Lower lobe of right lung (tissue), 2 donors: ENCODE measurements around the gene CER1. TPM values are rescaled to one million over a fixed set of nuclear protein-coding genes. Genes with fewer than 3 reads are reported as not detected.

Experiments used
- ATAC-seq, 2 donors: fragments of 200-7000 bp; cut with Tn5 transposase; one replicate each; pipeline ENCODE4 v1.9.1; 2020 to 2022; ENCODE audit warnings: mild to moderate bottlenecking in 2 of 2, moderate library complexity in 2 of 2
- DNase-seq: peaks from one replicate; pipeline ENCODE4 v3.0.0-alpha.2; 2020
- H3K27ac ChIP-seq: fragments of 200-600 bp; one replicate; pipeline ENCODE4 v1.8.0; 2022
- H3K27me3 ChIP-seq: fragments of 200-600 bp; one replicate; pipeline ENCODE4 v1.8.0; 2022; ENCODE audit warnings: low read depth
- H3K36me3 ChIP-seq: fragments of 200-600 bp; one replicate; pipeline ENCODE4 v1.8.0; 2022; ENCODE audit warnings: mild to moderate bottlenecking
- H3K4me1 ChIP-seq: fragments of 200-600 bp; one replicate; pipeline ENCODE4 v1.8.0; 2022
- H3K4me3 ChIP-seq: fragments of 200-600 bp; one replicate; pipeline ENCODE4 v1.8.0; 2022; ENCODE audit warnings: mild to moderate bottlenecking
- H3K9me3 ChIP-seq: fragments of 200-600 bp; one replicate; pipeline ENCODE4 v1.8.0; 2022
- CTCF ChIP-seq: fragments of 200-600 bp; IDR thresholded peaks from one replicate; pipeline ENCODE4 v1.8.0; 2022; ENCODE audit warnings: antibody characterized with exemption, mild to moderate bottlenecking
- intact Hi-C: fragments of 100-400 bp; cut with DNase I; formaldehyde crosslinking; loops from one replicate; pipeline ENCODE4 v1.11.0; 2022
- total RNA-seq: library from RNA; stranded (reverse); fragmentation: NEBNext Ultra II Directional; extraction: Animal tissue kit (Norgen Biotek cat#: 25700); gene quantifications from one replicate; pipeline ENCODE4 v1.2.1, GENCODE V29; 2021
- donor health status: DM: no; HTN: yes; CAD: no; lungs with severe emphysema.

The CER1 gene
- total RNA-seq, 1 donor from 2014 or later, result not detected

GRCh38 chr9:14704281-14704680 lies 18.3 kb downstream of the CER1 start:
- no peaks in the 10 kb centered on the region for H3K36me3 ChIP-seq
- DNase-seq, result no peak
- no peak overlapping the region for H3K27ac ChIP-seq
- ATAC-seq, result no peak
- H3K9me3 ChIP-seq, result peaks cover 19% of the 10 kb centered on the region
- intact Hi-C loops, result no loop called here
- no peaks in the 10 kb centered on the region for H3K4me1 ChIP-seq
- H3K4me3 ChIP-seq, result no peak overlapping the region
- H3K27me3 ChIP-seq, result peaks cover 5% of the 10 kb centered on the region
- TF ChIP-seq CTCF, result no peak

- intact Hi-C loops, result no loop called here
- H3K27ac ChIP-seq, result no peak overlapping the region
- ATAC-seq, result no peak
Measured at GRCh38 chr9:14702200-14702720, 20.3 kb downstream of the CER1 start.

GRCh38 chr9:14693251-14693861 lies 29.2 kb downstream of the CER1 start, which contains the start of gene ZDHHC21:
Gene ZDHHC21, minus strand, starts transcription at chr9:14693432. Its CDS starts 19,092 bp downstream, at chr9:14674340.
- Histone ChIP-seq H3K9me3 (no peaks in the 10 kb centered on the region), H3K36me3 (peaks cover 15% of the 10 kb centered on the region), H3K4me1 (peaks cover 16% of the 10 kb centered on the region), H3K27me3 (no peaks in the 10 kb centered on the region), H3K4me3 (peak within 1 kb of the TSS; percentile 81), H3K27ac (peak within 1 kb of the TSS; percentile 72)
- DNase-seq (peak; percentile 86), ATAC-seq (peak; percentile 96)
- intact Hi-C loops, result no loop called here
- no peak for TF ChIP-seq CTCF

More at GRCh38 chr9:14702200-14702720, 20.3 kb downstream of the CER1 start:
- Histone ChIP-seq H3K36me3 (no peaks in the 10 kb centered on the region), H3K9me3 (peaks cover 19% of the 10 kb centered on the region), H3K27me3 (peaks cover 5% of the 10 kb centered on the region), H3K4me1 (no peaks in the 10 kb centered on the region), H3K4me3 (no peak overlapping the region)
- no peak for DNase-seq
- no peak for TF ChIP-seq CTCF

GRCh38 chr9:14692470-14693250 lies 29.9 kb downstream of the CER1 start:
- peaks cover 16% of the 10 kb centered on the region for H3K4me1 ChIP-seq
- H3K4me3 ChIP-seq, result peak overlapping the region; percentile 81
- no peaks in the 10 kb centered on the region for H3K9me3 ChIP-seq
- H3K27me3 ChIP-seq, result no peaks in the 10 kb centered on the region
- peak; percentile 68 to 69 for ATAC-seq
- intact Hi-C loops, result no loop called here
- no peak for DNase-seq
- no peak for TF ChIP-seq CTCF
- H3K36me3 ChIP-seq, result peaks cover 20% of the 10 kb centered on the region
- H3K27ac ChIP-seq, result peak overlapping the region; percentile 72

GRCh38 chr9:14690948-14691730 lies 31.4 kb downstream of the CER1 start:
- no peak for DNase-seq
- intact Hi-C loops, result no loop called here
- H3K36me3 ChIP-seq, result peaks cover 31% of the 10 kb centered on the region
- TF ChIP-seq CTCF, result no peak
- peak overlapping the region; percentile 81 for H3K4me3 ChIP-seq
- H3K9me3 ChIP-seq, result no peaks in the 10 kb centered on the region
- no peaks in the 10 kb centered on the region for H3K27me3 ChIP-seq
- H3K27ac ChIP-seq, result no peak overlapping the region
- peaks cover 16% of the 10 kb centered on the region for H3K4me1 ChIP-seq
- peak; percentile 17 to 67 for ATAC-seq
